OCI-LY1 (cell line): Measurements from ENCODE around the gene FGD4.

Source experiments
- H2AFZ ChIP-seq: fragments of 200-600 bp; sonication (generic), shearing (Covaris generic); 2 replicates; pipeline ENCODE4 v1.6.0; 2014; ENCODE audit warnings: antibody characterized with exemption, mild to moderate bottlenecking, low read length
- H3F3A ChIP-seq: fragments of 200-600 bp; sonication (generic), shearing (Covaris generic); 2 replicates; pipeline ENCODE4 v1.6.0; 2014; ENCODE audit warnings: mild to moderate bottlenecking, antibody characterized with exemption, low read length, moderate library complexity; ENCODE audit not compliant: insufficient read depth
- H3K27ac ChIP-seq: fragments of 200-600 bp; sonication (generic); 2 replicates; pipeline ENCODE4 v1.5.1; 2014; ENCODE audit warnings: low read length, mixed run types, mild to moderate bottlenecking, low read depth; ENCODE audit not compliant: poor library complexity, severe bottlenecking
- H3K27me3 ChIP-seq: fragments of 200-600 bp; sonication (generic); 2 replicates; pipeline ENCODE4 v1.6.0; 2014; ENCODE audit warnings: antibody characterized with exemption, mild to moderate bottlenecking, low read length, moderate library complexity; ENCODE audit not compliant: insufficient read depth
- H3K36me3 ChIP-seq: fragments of 200-600 bp; sonication (generic); 2 replicates; pipeline ENCODE4 v1.6.1; 2014; ENCODE audit warnings: mild to moderate bottlenecking, antibody characterized with exemption, low read length, moderate library complexity, mixed read lengths; ENCODE audit not compliant: insufficient read depth
- H3K4me1 ChIP-seq: fragments of 200-600 bp; sonication (generic); 2 replicates; pipeline ENCODE4 v1.5.1; 2014; ENCODE audit warnings: mild to moderate bottlenecking, low read length, moderate library complexity; ENCODE audit not compliant: insufficient read depth, severe bottlenecking
- H3K4me2 ChIP-seq: fragments of 200-600 bp; sonication (generic), shearing (Covaris generic); 2 replicates; pipeline ENCODE4 v1.6.1; 2014; ENCODE audit warnings: low read length
- H3K4me3 ChIP-seq: fragments of 200-600 bp; sonication (generic); 2 replicates; pipeline ENCODE4 v1.5.1; 2014; ENCODE audit warnings: low read length, low read depth, mild to moderate bottlenecking, mixed read lengths; ENCODE audit not compliant: poor library complexity, severe bottlenecking
- H3K79me2 ChIP-seq: fragments of 200-600 bp; shearing (Covaris generic); 2 replicates; pipeline ENCODE4 v1.6.1; 2016; ENCODE audit warnings: mixed run types, low read length, mixed read lengths; ENCODE audit not compliant: insufficient read depth
- H3K9ac ChIP-seq: fragments of 200-600 bp; sonication (generic), shearing (Covaris generic); 2 replicates; pipeline ENCODE4 v1.6.1; 2014; ENCODE audit warnings: mild to moderate bottlenecking, low read length, mixed read lengths
- H3K9me2 ChIP-seq: fragments of 200-600 bp; sonication (generic), shearing (Covaris generic); 2 replicates; pipeline ENCODE4 v1.6.1; 2014; ENCODE audit warnings: low read depth, mild to moderate bottlenecking, low read length, mixed read lengths
- H3K9me3 ChIP-seq: fragments of 200-600 bp; shearing (Covaris generic); 2 replicates; pipeline ENCODE4 v1.6.1; 2014; ENCODE audit warnings: low read length, mixed read lengths
- H4K20me1 ChIP-seq: fragments of 200-600 bp; sonication (generic), shearing (Covaris generic); 2 replicates; pipeline ENCODE4 v1.6.0; 2016; ENCODE audit warnings: mild to moderate bottlenecking, low read length; ENCODE audit not compliant: insufficient read depth
- EZH2 ChIP-seq: fragments of 200-600 bp; sonication (generic), shearing (Covaris generic); IDR thresholded peaks from 2 replicates; pipeline ENCODE4 v1.8.0; 2017; ENCODE audit warnings: borderline replicate concordance, mixed run types, mild to moderate bottlenecking, antibody characterized with exemption, low read length, moderate library complexity, mixed read lengths
- TF ChIP-seq, protein P1 (sequence below): fragments of 200-600 bp; sonication (generic), shearing (Covaris generic); IDR thresholded peaks from 2 replicates; pipeline ENCODE4 v1.5.1; 2017; ENCODE audit warnings: mild to moderate bottlenecking, antibody characterized with exemption, low read length, moderate library complexity, mixed read lengths

Gene FGD4

DNA sequence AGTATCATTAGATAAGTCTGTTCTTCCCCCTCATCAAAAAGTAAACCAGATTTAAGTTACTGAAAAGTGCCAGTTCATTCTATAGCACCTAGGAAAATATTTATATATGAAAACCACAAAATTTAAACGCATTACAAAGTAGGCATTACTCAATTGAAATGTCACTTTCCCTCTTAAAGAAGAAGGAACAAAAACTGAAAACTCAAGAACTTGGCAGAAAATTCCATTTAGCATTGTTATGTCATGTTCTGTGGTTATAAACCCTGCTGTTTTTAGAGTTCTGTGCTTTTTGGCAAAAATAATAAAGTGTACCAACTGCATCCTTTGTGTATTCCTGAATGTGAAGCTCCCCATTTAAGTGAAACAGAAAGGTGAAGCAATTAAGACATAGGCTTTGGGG lies 3.6 kb downstream of the FGD4 start:
- Histone ChIP-seq H3K79me2 (no peaks in the 10 kb centered on the region), H3K4me1 (peaks cover 21% of the 10 kb centered on the region), H3K9ac (no peak overlapping the region), H3K27me3 (no peaks in the 10 kb centered on the region), H3K36me3 (no peaks in the 10 kb centered on the region), H3K27ac (no peak overlapping the region), H3K4me3 (no peak overlapping the region), H4K20me1 (no peaks in the 10 kb centered on the region), H2AFZ (no peak overlapping the region), H3F3A (no peaks in the 10 kb centered on the region; the same call in 1 of the 2 replicates), H3K9me3 (no peaks in the 10 kb centered on the region), H3K9me2 (no peaks in the 10 kb centered on the region), H3K4me2 (no peak overlapping the region)
- TF ChIP-seq, protein P1, sequence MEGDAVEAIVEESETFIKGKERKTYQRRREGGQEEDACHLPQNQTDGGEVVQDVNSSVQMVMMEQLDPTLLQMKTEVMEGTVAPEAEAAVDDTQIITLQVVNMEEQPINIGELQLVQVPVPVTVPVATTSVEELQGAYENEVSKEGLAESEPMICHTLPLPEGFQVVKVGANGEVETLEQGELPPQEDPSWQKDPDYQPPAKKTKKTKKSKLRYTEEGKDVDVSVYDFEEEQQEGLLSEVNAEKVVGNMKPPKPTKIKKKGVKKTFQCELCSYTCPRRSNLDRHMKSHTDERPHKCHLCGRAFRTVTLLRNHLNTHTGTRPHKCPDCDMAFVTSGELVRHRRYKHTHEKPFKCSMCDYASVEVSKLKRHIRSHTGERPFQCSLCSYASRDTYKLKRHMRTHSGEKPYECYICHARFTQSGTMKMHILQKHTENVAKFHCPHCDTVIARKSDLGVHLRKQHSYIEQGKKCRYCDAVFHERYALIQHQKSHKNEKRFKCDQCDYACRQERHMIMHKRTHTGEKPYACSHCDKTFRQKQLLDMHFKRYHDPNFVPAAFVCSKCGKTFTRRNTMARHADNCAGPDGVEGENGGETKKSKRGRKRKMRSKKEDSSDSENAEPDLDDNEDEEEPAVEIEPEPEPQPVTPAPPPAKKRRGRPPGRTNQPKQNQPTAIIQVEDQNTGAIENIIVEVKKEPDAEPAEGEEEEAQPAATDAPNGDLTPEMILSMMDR: no peak
- no peak for TF ChIP-seq EZH2

DNA sequence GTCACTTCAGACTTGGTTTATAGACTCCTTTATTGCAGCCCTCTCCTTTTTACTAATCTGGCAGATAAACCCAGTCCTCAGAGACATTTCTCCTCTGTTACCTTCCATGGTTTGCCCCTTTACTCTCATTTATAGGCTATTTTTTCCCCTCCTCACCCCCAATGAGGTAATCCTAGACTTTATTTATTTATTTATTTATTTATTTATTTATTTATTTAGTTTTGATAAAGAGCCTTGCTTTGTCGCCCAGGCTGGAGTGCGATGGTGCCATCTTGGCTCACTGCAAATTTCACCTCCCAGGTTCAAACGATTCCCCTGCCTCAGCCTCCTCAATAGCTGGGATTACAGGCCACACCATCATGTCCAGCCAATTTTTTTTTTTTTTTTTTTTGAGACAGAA lies 8.4 kb downstream of the FGD4 start:
- Histone ChIP-seq H3K9me2 (no peaks in the 10 kb centered on the region), H3K4me2 (no peak overlapping the region), H3K9ac (no peak overlapping the region), H4K20me1 (no peaks in the 10 kb centered on the region), H3K9me3 (no peaks in the 10 kb centered on the region), H3K27ac (no peak overlapping the region), H3K27me3 (no peaks in the 10 kb centered on the region), H3K36me3 (peaks cover 4% of the 10 kb centered on the region; the same call in 1 of the 2 replicates), H3K4me3 (no peak overlapping the region), H3K79me2 (no peaks in the 10 kb centered on the region), H3F3A (no peaks in the 10 kb centered on the region; the same call in 1 of the 2 replicates), H3K4me1 (no peaks in the 10 kb centered on the region), H2AFZ (no peak overlapping the region)
- TF ChIP-seq EZH2: no peak
- TF ChIP-seq, protein P1: no peak

- Histone ChIP-seq H3K9ac (no peak overlapping the region), H2AFZ (no peak overlapping the region), H3K4me1 (no peaks in the 10 kb centered on the region), H3K36me3 (peaks cover 4% of the 10 kb centered on the region; the same call in 1 of the 2 replicates), H3K4me3 (no peak overlapping the region), H3F3A (no peaks in the 10 kb centered on the region), H3K4me2 (no peak overlapping the region), H3K9me2 (no peaks in the 10 kb centered on the region), H4K20me1 (no peaks in the 10 kb centered on the region), H3K9me3 (no peaks in the 10 kb centered on the region), H3K27me3 (no peaks in the 10 kb centered on the region), H3K79me2 (no peaks in the 10 kb centered on the region), H3K27ac (no peak overlapping the region)
- no peak for TF ChIP-seq EZH2
- TF ChIP-seq, protein P1: no peak
Measured at GRCh38 chr12:32413412-32413811, 14.1 kb downstream of the FGD4 start.
